Psoas muscle (tissue), 8 donors: Measurements from ENCODE around the gene CD6. TPM values are rescaled to one million over a fixed set of nuclear protein-coding genes. Genes with fewer than 3 reads are reported as not detected.

Experiments
- ATAC-seq, 4 donors: fragments of 200-7000 bp; cut with Tn5 transposase; one replicate each; pipeline ENCODE4 v1.9.1; 2020; ENCODE audit warnings: moderate library complexity in 3 of 4, mild to moderate bottlenecking in 2 of 4
- DNase-seq, 2 donors: peaks; one replicate each; pipeline ENCODE4 v3.0.0-alpha.2; 2020
- H3K27ac ChIP-seq: fragments of 200-600 bp; one replicate; pipeline ENCODE4 v1.8.0; 2022
- H3K27me3 ChIP-seq, 3 donors: fragments of 200-600 bp in 1 of 3; one replicate each; pipeline versions ENCODE4 v1.6.1 to v1.8.0; 2013 to 2022; ENCODE audit warnings: low read length in 2 of 3, mild to moderate bottlenecking in 2 of 3, moderate library complexity in 1 of 3; ENCODE audit not compliant: insufficient read depth in 3 of 3
- H3K36me3 ChIP-seq, 2 donors: fragments of 200-600 bp in 1 of 2; one replicate each; pipeline versions ENCODE4 v1.6.1 to v1.8.0; 2013 to 2022; ENCODE audit warnings: low read depth in 1 of 2, mild to moderate bottlenecking in 1 of 2, moderate library complexity in 1 of 2; ENCODE audit not compliant: insufficient read depth in 1 of 2
- H3K4me1 ChIP-seq: fragments of 200-600 bp; one replicate; pipeline ENCODE4 v1.8.0; 2022
- H3K4me3 ChIP-seq: fragments of 200-600 bp; one replicate; pipeline ENCODE4 v1.8.0; 2022; ENCODE audit warnings: mild to moderate bottlenecking
- H3K9me3 ChIP-seq: fragments of 200-600 bp; one replicate; pipeline ENCODE4 v1.8.0; 2022
- CTCF ChIP-seq: fragments of 200-600 bp; IDR thresholded peaks from one replicate; pipeline ENCODE4 v1.8.0; 2022; ENCODE audit warnings: antibody characterized with exemption
- WGBS, 3 donors: extraction: QIAGEN DNeasy Blood & Tissue Kit; methylation state at CpG; one replicate each; pipeline versions ENCODE4 v1.1.6 to v1.1.7; 2013; 5-methylcytosine and 5-hydroxymethylcytosine counted together
- intact Hi-C, 2 donors: fragments of 100-400 bp; cut with DNase I; formaldehyde crosslinking; loops; one replicate each; pipeline versions ENCODE4 v1.11.0 to v1.14.2; 2022
- long read RNA-seq, 2 donors: library from polyadenylated mRNA; unstranded; transcript quantifications; one replicate each; pipeline ENCODE4 v2.0.0, GENCODE V29; 2021
- polyA plus RNA-seq, 3 donors: library from polyadenylated mRNA; stranded (reverse); fragments of 200-250 nt; gene quantifications; one replicate each; pipeline ENCODE4 v1.2.3, GENCODE V29; 2013
- total RNA-seq, 4 donors: library from RNA; stranded (reverse); fragmentation: NEBNext Ultra II Directional in 2 of 4; extraction: Animal tissue kit (Norgen Biotek cat#: 25700) in 2 of 4; gene quantifications; one replicate each; pipeline versions ENCODE4 v1.2.1 to v1.2.4, GENCODE V29; 2021 to 2023
- donor health status: healthy with polysubstance abuse.
- donor health status: DM: no; HTN: no; CAD: no; lungs with moderate emphysema.
- donor health status: Bipolar disorder and iron deficiency.
- donor health status: healthy.
- donor health status: DM: yes; HTN: yes; CAD: no.
- donor health status: DM: no; HTN: no; CAD: no.
- donor health status: DM: no; HTN: no; CAD: no.
- donor health status: DM: yes; HTN: yes; CAD: no.

Gene CD6, protein sequence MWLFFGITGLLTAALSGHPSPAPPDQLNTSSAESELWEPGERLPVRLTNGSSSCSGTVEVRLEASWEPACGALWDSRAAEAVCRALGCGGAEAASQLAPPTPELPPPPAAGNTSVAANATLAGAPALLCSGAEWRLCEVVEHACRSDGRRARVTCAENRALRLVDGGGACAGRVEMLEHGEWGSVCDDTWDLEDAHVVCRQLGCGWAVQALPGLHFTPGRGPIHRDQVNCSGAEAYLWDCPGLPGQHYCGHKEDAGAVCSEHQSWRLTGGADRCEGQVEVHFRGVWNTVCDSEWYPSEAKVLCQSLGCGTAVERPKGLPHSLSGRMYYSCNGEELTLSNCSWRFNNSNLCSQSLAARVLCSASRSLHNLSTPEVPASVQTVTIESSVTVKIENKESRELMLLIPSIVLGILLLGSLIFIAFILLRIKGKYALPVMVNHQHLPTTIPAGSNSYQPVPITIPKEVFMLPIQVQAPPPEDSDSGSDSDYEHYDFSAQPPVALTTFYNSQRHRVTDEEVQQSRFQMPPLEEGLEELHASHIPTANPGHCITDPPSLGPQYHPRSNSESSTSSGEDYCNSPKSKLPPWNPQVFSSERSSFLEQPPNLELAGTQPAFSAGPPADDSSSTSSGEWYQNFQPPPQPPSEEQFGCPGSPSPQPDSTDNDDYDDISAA
- total RNA-seq: under 1 TPM; 0.43 to 0.74 (median 0.49) TPM
- polyA plus RNA-seq: under 1 TPM; 0.05 to 0.34 (median 0.05) TPM
- long read RNA-seq, donor 1: 0 reads
- long read RNA-seq, donor 2: 0 reads

- no peaks in the 10 kb centered on the region for H3K4me1 ChIP-seq
Measured at GRCh38 chr11:60971520-60971919, at the start of gene CD6. TSS of gene CD6 (plus strand) at chr11:60971680. CDS start at chr11:60971866, 186 bp downstream.

GRCh38 chr11:60921777-60922335, 49.6 kb upstream of the CD6 start:
- intact Hi-C loops: no loop called here
- Histone ChIP-seq H3K27me3 (peaks cover 0 to 18% (median 4%) of the 10 kb centered on the region in 3 donors), H3K27ac (no peak overlapping the region), H3K4me1 (peaks cover 47% of the 10 kb centered on the region), H3K36me3 (peaks cover 5 to 36% of the 10 kb centered on the region in 2 donors), H3K9me3 (no peaks in the 10 kb centered on the region), H3K4me3 (no peak overlapping the region)
- ATAC-seq: no peak
- DNase-seq: no peak
- WGBS, 3 donors: 77 to 81% (median 78%) methylated on average over 23 of the region's 23 CpGs
- TF ChIP-seq CTCF: no peak

More at GRCh38 chr11:60971520-60971919, at the start of gene CD6:
- Histone ChIP-seq H3K27me3 (no peaks in the 10 kb centered on the region), H3K27ac (no peak within 1 kb of the TSS), H3K9me3 (no peaks in the 10 kb centered on the region), H3K4me3 (no peak within 1 kb of the TSS), H3K36me3 (no peaks in the 10 kb centered on the region)
- no peak for DNase-seq
- 88 to 90% (median 88%) methylated on average over 16 of the region's 16 CpGs for WGBS, 3 donors
- intact Hi-C loops: no loop called here
- ATAC-seq: no peak
- no peak for TF ChIP-seq CTCF

DNA sequence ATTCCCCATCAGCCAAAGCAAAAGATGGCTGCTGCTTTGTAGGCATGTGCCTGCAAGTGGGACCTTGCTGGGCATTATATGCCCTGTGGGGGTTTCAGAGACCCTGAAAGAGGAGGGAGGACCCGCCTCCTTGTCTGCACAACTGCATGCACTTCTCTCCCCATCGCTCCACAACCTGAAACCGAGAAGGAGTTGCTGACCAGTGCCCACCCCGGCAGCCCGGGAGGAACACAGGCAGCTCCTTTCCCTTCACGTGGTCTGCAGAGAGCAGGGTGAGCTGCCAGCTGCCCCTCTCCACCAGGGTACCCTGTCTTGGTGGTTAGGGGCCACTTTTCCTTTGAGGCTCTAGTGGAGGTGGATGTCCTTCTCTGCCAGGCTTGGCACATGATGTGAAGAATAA, 48.6 kb upstream of the CD6 start:
- intact Hi-C loops: no loop called here
- Histone ChIP-seq H3K36me3 (peaks cover 5 to 36% of the 10 kb centered on the region in 2 donors), H3K4me1 (peaks cover 36% of the 10 kb centered on the region), H3K4me3 (no peak overlapping the region), H3K9me3 (no peaks in the 10 kb centered on the region), H3K27ac (no peak overlapping the region), H3K27me3 (peaks cover 0 to 23% (median 4%) of the 10 kb centered on the region in 3 donors)
- ATAC-seq: no peak
- DNase-seq: no peak
- TF ChIP-seq CTCF: no peak
- 75 to 84% (median 81%) methylated on average over 6 of the region's 6 CpGs for WGBS, 3 donors

GRCh38 chr11:60923326-60923725, 48.2 kb upstream of the CD6 start:
- Histone ChIP-seq H3K36me3 (peaks cover 5 to 36% of the 10 kb centered on the region in 2 donors), H3K27ac (no peak overlapping the region), H3K4me1 (peaks cover 32% of the 10 kb centered on the region), H3K27me3 (peaks cover 0 to 23% (median 4%) of the 10 kb centered on the region in 3 donors), H3K4me3 (no peak overlapping the region), H3K9me3 (no peaks in the 10 kb centered on the region)
- DNase-seq (no peak), ATAC-seq (peak in 1 of 4 donors; percentile 8)
- intact Hi-C loops: no loop called here
- 69 to 74% (median 70%) methylated on average over 5 of the region's 5 CpGs for WGBS, 3 donors
- no peak for TF ChIP-seq CTCF
